DOHH2 (cell line): ENCODE results near the gene ENOX1.
"Not testable (repeated sequence)": the region's sequence is repeated elsewhere in the genome, so short reads cannot be mapped to it uniquely, and the experiment has no call there.

ENCODE experiments used
- H3F3A ChIP-seq: fragments of 200-600 bp; sonication (generic), shearing (Covaris generic); 2 replicates; pipeline ENCODE4 v1.6.0; 2016; ENCODE audit warnings: antibody characterized with exemption, mild to moderate bottlenecking; ENCODE audit not compliant: control insufficient read depth, insufficient read depth
- H3K27ac ChIP-seq: fragments of 200-600 bp; sonication (generic); 2 replicates; pipeline ENCODE4 v1.5.1; 2014; ENCODE audit warnings: low read depth, mild to moderate bottlenecking, low read length, moderate library complexity
- H3K27me3 ChIP-seq: fragments of 200-600 bp; sonication (generic); 2 replicates; pipeline ENCODE4 v1.6.1; 2014; ENCODE audit warnings: mild to moderate bottlenecking, low read length, mixed read lengths; ENCODE audit not compliant: control insufficient read depth
- H3K36me3 ChIP-seq: fragments of 200-600 bp; sonication (generic); 2 replicates; pipeline ENCODE4 v1.6.1; 2014; ENCODE audit warnings: mild to moderate bottlenecking, low read length, moderate library complexity, mixed read lengths; ENCODE audit not compliant: control insufficient read depth
- H3K4me1 ChIP-seq: fragments of 200-600 bp; sonication (generic); 2 replicates; pipeline ENCODE4 v1.6.1; 2014; ENCODE audit warnings: mild to moderate bottlenecking, low read length, mixed read lengths; ENCODE audit not compliant: control insufficient read depth
- H3K4me2 ChIP-seq: fragments of 200-600 bp; sonication (generic); 2 replicates; pipeline ENCODE4 v1.6.0; 2014; ENCODE audit warnings: mild to moderate bottlenecking, low read length, moderate library complexity
- H3K4me3 ChIP-seq: fragments of 200-600 bp; sonication (generic); 2 replicates; pipeline ENCODE4 v1.5.1; 2014; ENCODE audit warnings: mild to moderate bottlenecking, low read length, mixed read lengths
- H3K79me2 ChIP-seq: fragments of 200-600 bp; sonication (generic); 2 replicates; pipeline ENCODE4 v1.6.1; 2014; ENCODE audit warnings: mild to moderate bottlenecking, low read length, mixed read lengths; ENCODE audit not compliant: control insufficient read depth
- H3K9me2 ChIP-seq: fragments of 200-600 bp; sonication (generic); replicated peaks from 2 replicates; pipeline ENCODE4 v1.6.1; 2014; ENCODE audit warnings: mild to moderate bottlenecking, low read length, mixed read lengths; ENCODE audit not compliant: control insufficient read depth
- H3K9me3 ChIP-seq: fragments of 200-600 bp; sonication (generic); 2 replicates; pipeline ENCODE4 v1.6.1; 2014; ENCODE audit warnings: antibody characterized with exemption, low read length, mixed read lengths; ENCODE audit not compliant: control insufficient read depth, insufficient read depth
- H4K20me1 ChIP-seq: fragments of 200-600 bp; sonication (generic); 2 replicates; pipeline ENCODE4 v1.6.0; 2014; ENCODE audit warnings: low read depth, mild to moderate bottlenecking, antibody characterized with exemption, low read length, moderate library complexity; ENCODE audit not compliant: control insufficient read depth, insufficient read depth
- CTCF ChIP-seq: fragments of 200-600 bp; sonication (generic); IDR thresholded peaks from one replicate; pipeline ENCODE4 v1.5.1; 2014; ENCODE audit warnings: antibody characterized with exemption, mild to moderate bottlenecking, low read depth, low read length; ENCODE audit not compliant: poor library complexity, severe bottlenecking
- EZH2phosphoT487 ChIP-seq: fragments of 200-600 bp; sonication (generic); IDR thresholded peaks from 2 replicates; pipeline ENCODE4 v1.6.1; 2017; ENCODE audit warnings: borderline replicate concordance, mild to moderate bottlenecking, antibody characterized with exemption, low read length, moderate library complexity, mixed read lengths

Gene ENOX1

GRCh38 chr13:43426355-43426754 is 360.4 kb downstream of the ENOX1 start:
- Histone ChIP-seq H3K9me2 (no peaks in the 10 kb centered on the region), H3K4me2 (no peak overlapping the region), H3K4me1 (no peaks in the 10 kb centered on the region), H3K79me2 (no peaks in the 10 kb centered on the region), H3K36me3 (no peaks in the 10 kb centered on the region), H3F3A (no peaks in the 10 kb centered on the region), H3K27me3 (no peaks in the 10 kb centered on the region), H3K9me3 (no peaks in the 10 kb centered on the region), H4K20me1 (no peaks in the 10 kb centered on the region), H3K4me3 (no peak overlapping the region), H3K27ac (no peak overlapping the region)
- TF ChIP-seq CTCF (no peak), EZH2phosphoT487 (no peak)

- H3K9me2 ChIP-seq = no peaks in the 10 kb centered on the region
- no peaks in the 10 kb centered on the region for H3F3A ChIP-seq
- H3K9me3 ChIP-seq = no peaks in the 10 kb centered on the region
- H3K27ac ChIP-seq = no peak overlapping the region
- no peaks in the 10 kb centered on the region for H3K4me1 ChIP-seq
- TF ChIP-seq CTCF (no peak), EZH2phosphoT487 (no peak)
- H3K4me3 ChIP-seq = no peak overlapping the region
- H3K27me3 ChIP-seq = no peaks in the 10 kb centered on the region
- no peaks in the 10 kb centered on the region for H4K20me1 ChIP-seq
- no peak overlapping the region for H3K4me2 ChIP-seq
- no peaks in the 10 kb centered on the region for H3K36me3 ChIP-seq
- H3K79me2 ChIP-seq = no peaks in the 10 kb centered on the region
Observed at GRCh38 chr13:43425234-43425633, 361.5 kb downstream of the ENOX1 start.

- Histone ChIP-seq H3K79me2 (no peaks in the 10 kb centered on the region), H3F3A (no peaks in the 10 kb centered on the region), H3K4me3 (no peak overlapping the region), H3K27ac (no peak overlapping the region), H3K27me3 (no peaks in the 10 kb centered on the region), H3K4me2 (no peak overlapping the region), H3K9me3 (no peaks in the 10 kb centered on the region), H3K9me2 (no peaks in the 10 kb centered on the region), H3K36me3 (no peaks in the 10 kb centered on the region), H3K4me1 (no peaks in the 10 kb centered on the region), H4K20me1 (no peaks in the 10 kb centered on the region)
- no peak for TF ChIP-seq EZH2phosphoT487
- TF ChIP-seq CTCF = no peak
Observed at GRCh38 chr13:43424412-43424811, 362.4 kb downstream of the ENOX1 start.

- Histone ChIP-seq H3K27ac (no peak overlapping the region), H3K36me3 (no peaks in the 10 kb centered on the region), H3K79me2 (no peaks in the 10 kb centered on the region), H3K4me2 (no peak overlapping the region), H3K9me2 (no peaks in the 10 kb centered on the region), H3F3A (no peaks in the 10 kb centered on the region), H3K27me3 (no peaks in the 10 kb centered on the region), H3K4me1 (no peaks in the 10 kb centered on the region), H4K20me1 (no peaks in the 10 kb centered on the region), H3K9me3 (no peaks in the 10 kb centered on the region), H3K4me3 (no peak overlapping the region)
- TF ChIP-seq CTCF = no peak
Observed at GRCh38 chr13:43422116-43422515, 364.7 kb downstream of the ENOX1 start.

GRCh38 chr13:43416842-43417241 is 369.9 kb downstream of the ENOX1 start:
- not testable (repeated sequence) for H3F3A ChIP-seq, H3K9me3 ChIP-seq, H3K36me3 ChIP-seq, H3K4me3 ChIP-seq, H3K79me2 ChIP-seq, H4K20me1 ChIP-seq, H3K9me2 ChIP-seq, H3K4me2 ChIP-seq, H3K27ac ChIP-seq, H3K4me1 ChIP-seq, H3K27me3 ChIP-seq
